Coronary artery (tissue), 2 donors: Measurements from ENCODE around the gene PLXNA4.
A peak's percentile ranks its signal among the peaks of the same experiment; 100 is the strongest.

Experiments used
- DNase-seq: peaks from one replicate; pipeline ENCODE4 v3.0.0-alpha.2; 2017; ENCODE audit warnings: low spot score
- H3K27ac ChIP-seq, 2 donors: fragments of 200-600 bp; sonication (generic); one replicate each; pipeline ENCODE4 v1.5.1; 2016 to 2019
- H3K4me3 ChIP-seq: fragments of 200-600 bp; sonication (generic); 2 replicates; pipeline ENCODE4 v1.5.1; 2016; ENCODE audit warnings: mild to moderate bottlenecking, moderate library complexity
- CTCF ChIP-seq: fragments of 200-600 bp; sonication (generic); IDR thresholded peaks from one replicate; pipeline ENCODE4 v1.5.1; 2019; ENCODE audit warnings: antibody characterized with exemption

Gene PLXNA4

GRCh38 chr7:132388688-132389087, 187.6 kb downstream of the PLXNA4 start:
- Histone ChIP-seq H3K4me3 (no peak overlapping the region), H3K27ac (no peak overlapping the region)
- DNase-seq = no peak
- no peak for TF ChIP-seq CTCF

- TF ChIP-seq CTCF = no peak
- no peak for DNase-seq
- no peak overlapping the region for H3K27ac ChIP-seq
- H3K4me3 ChIP-seq = no peak overlapping the region
Measured at GRCh38 chr7:132387596-132387995, 188.7 kb downstream of the PLXNA4 start.

GRCh38 chr7:132386201-132386681, 190.0 kb downstream of the PLXNA4 start:
- H3K27ac ChIP-seq = peak overlapping the region in 1 of 2 donors; percentile 47

GRCh38 chr7:132383962-132384361, 192.3 kb downstream of the PLXNA4 start:
- DNase-seq = no peak

More at GRCh38 chr7:132386201-132386681, 190.0 kb downstream of the PLXNA4 start:
- no peak for TF ChIP-seq CTCF
- DNase-seq = no peak
- no peak overlapping the region for H3K4me3 ChIP-seq

GRCh38 chr7:132381742-132382472, 194.4 kb downstream of the PLXNA4 start:
- DNase-seq = no peak
- TF ChIP-seq CTCF = no peak
- no peak overlapping the region for H3K27ac ChIP-seq
- H3K4me3 ChIP-seq = no peak overlapping the region

More at GRCh38 chr7:132383962-132384361, 192.3 kb downstream of the PLXNA4 start:
- Histone ChIP-seq H3K27ac (no peak overlapping the region), H3K4me3 (no peak overlapping the region)
- no peak for TF ChIP-seq CTCF

- no peak for TF ChIP-seq CTCF
- Histone ChIP-seq H3K27ac (peak overlapping the region in 1 of 2 donors; percentile 27), H3K4me3 (no peak overlapping the region)
- no peak for DNase-seq
Measured at GRCh38 chr7:132380059-132380458, 196.2 kb downstream of the PLXNA4 start.

GRCh38 chr7:132379292-132379691, 197.0 kb downstream of the PLXNA4 start:
- TF ChIP-seq CTCF = no peak

More at GRCh38 chr7:132379292-132379691, 197.0 kb downstream of the PLXNA4 start:
- DNase-seq = no peak
- Histone ChIP-seq H3K4me3 (no peak overlapping the region), H3K27ac (peak overlapping the region in 1 of 2 donors; percentile 35)
